Measurements from ENCODE around the gene SMAD3.
A peak's percentile ranks its signal among the peaks of the same experiment; 100 is the strongest.

The SMAD3 gene

GRCh38 chr15:67043939-67044771 is 21.2 kb upstream of the SMAD3 start:
- Histone ChIP-seq H3K9me3 (ENCODE audit: control insufficient read depth, insufficient read depth, low read depth, low read length) (no peaks in the 10 kb centered on the region), H3K4me1 (ENCODE audit: control insufficient read depth, insufficient read depth, low read length) (peaks cover 21% of the 10 kb centered on the region; the same call in 1 of the 2 replicates), H3K36me3 (ENCODE audit: control insufficient read depth in 2 of 2, insufficient read depth in 1 of 2, low read length in 2 of 2) (no peaks in the 10 kb centered on the region), H3K27ac (ENCODE audit: extremely low read depth, low read depth, low read length) (no peak overlapping the region), H3K4me3 (ENCODE audit: low read depth, low read length) (no peak overlapping the region)
- TF ChIP-seq ZNF629 (tag by site-specific recombination; IDR thresholded peaks at IDR 0.05), result peak; percentile 61; the same call in 1 of the 2 replicates
- TF ChIP-seq ZNF18 (tag by site-specific recombination; IDR thresholded peaks at IDR 0.05), result no peak
- no peak for TF ChIP-seq ZNF132 (tag by site-specific recombination; IDR thresholded peaks at IDR 0.05; ENCODE audit: borderline replicate concordance)
- peak; percentile 15; the same call in 1 of the 2 replicates for TF ChIP-seq ZFHX2 (tag by site-specific recombination; conservative IDR thresholded peaks at IDR 0.05)
- TF ChIP-seq ZNF777 (tag by site-specific recombination; IDR thresholded peaks at IDR 0.05; ENCODE audit: borderline replicate concordance), result no peak
- no peak for TF ChIP-seq PRDM1 (tag by site-specific recombination; IDR thresholded peaks at IDR 0.05)
- TF ChIP-seq, protein P1, sequence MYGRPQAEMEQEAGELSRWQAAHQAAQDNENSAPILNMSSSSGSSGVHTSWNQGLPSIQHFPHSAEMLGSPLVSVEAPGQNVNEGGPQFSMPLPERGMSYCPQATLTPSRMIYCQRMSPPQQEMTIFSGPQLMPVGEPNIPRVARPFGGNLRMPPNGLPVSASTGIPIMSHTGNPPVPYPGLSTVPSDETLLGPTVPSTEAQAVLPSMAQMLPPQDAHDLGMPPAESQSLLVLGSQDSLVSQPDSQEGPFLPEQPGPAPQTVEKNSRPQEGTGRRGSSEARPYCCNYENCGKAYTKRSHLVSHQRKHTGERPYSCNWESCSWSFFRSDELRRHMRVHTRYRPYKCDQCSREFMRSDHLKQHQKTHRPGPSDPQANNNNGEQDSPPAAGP (tag by site-specific recombination; IDR thresholded peaks at IDR 0.05), result peak; percentile 77; the same call in 1 of the 2 replicates
- TF ChIP-seq, protein P2, sequence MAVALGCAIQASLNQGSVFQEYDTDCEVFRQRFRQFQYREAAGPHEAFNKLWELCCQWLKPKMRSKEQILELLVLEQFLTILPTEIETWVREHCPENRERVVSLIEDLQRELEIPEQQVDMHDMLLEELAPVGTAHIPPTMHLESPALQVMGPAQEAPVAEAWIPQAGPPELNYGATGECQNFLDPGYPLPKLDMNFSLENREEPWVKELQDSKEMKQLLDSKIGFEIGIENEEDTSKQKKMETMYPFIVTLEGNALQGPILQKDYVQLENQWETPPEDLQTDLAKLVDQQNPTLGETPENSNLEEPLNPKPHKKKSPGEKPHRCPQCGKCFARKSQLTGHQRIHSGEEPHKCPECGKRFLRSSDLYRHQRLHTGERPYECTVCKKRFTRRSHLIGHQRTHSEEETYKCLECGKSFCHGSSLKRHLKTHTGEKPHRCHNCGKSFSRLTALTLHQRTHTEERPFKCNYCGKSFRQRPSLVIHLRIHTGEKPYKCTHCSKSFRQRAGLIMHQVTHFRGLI (tag by site-specific recombination; IDR thresholded peaks at IDR 0.05), result peak; percentile 91
- TF ChIP-seq ZNF184 (tag by site-specific recombination; IDR thresholded peaks at IDR 0.05), result peak; percentile 56; the same call in 1 of the 2 replicates
- peak; percentile 86 for TF ChIP-seq WT1 (tag by site-specific recombination; IDR thresholded peaks at IDR 0.05)
- TF ChIP-seq, protein P3, sequence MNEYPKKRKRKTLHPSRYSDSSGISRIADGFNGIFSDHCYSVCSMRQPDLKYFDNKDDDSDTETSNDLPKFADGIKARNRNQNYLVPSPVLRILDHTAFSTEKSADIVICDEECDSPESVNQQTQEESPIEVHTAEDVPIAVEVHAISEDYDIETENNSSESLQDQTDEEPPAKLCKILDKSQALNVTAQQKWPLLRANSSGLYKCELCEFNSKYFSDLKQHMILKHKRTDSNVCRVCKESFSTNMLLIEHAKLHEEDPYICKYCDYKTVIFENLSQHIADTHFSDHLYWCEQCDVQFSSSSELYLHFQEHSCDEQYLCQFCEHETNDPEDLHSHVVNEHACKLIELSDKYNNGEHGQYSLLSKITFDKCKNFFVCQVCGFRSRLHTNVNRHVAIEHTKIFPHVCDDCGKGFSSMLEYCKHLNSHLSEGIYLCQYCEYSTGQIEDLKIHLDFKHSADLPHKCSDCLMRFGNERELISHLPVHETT (tag by site-specific recombination; IDR thresholded peaks at IDR 0.05), result 0 out of 2 replicates have a peak, but pooled peaks have one; percentile 66
- peak; percentile 20; the same call in 1 of the 2 replicates for TF ChIP-seq ZNF600 (tag by site-specific recombination; IDR thresholded peaks at IDR 0.05)
- POLR2A ChIA-PET, result interaction anchor here (0.7 kb wide), 1 partner anchor 134 kb away, joined by 4 read pairs; no protein-coding TSS in a partner anchor
- CTCF ChIA-PET, result interaction anchor here (0.6 to 1.1 kb wide), 2 partner anchors 21 to 26 kb away, joined by 3 read pairs; no protein-coding TSS in a partner anchor

DNA sequence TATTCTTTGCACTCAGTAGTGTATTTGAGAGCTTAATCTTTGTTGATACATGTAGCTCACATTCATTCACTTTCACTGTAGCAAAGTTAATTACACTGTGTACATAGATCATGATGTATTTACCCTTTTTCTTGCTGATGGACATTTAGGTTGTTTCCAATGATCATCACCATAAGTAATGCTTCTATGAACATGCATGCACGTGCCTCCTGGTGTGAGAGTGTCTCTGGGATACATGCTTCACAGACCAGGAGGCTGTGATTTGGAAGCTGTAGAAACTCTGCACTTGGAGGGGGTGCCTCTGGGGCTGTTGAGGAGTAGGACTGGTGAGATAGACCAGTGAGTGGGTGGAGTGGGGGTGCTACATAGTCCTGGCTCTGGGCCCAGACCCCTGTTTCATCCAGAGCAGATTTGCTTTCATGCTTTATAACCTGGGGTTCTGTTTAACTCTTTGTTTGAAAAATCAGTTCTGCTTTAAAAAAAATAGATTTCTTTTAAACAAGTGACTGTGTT is 18.2 kb upstream of the SMAD3 start:
- CTCF ChIA-PET, result interaction anchor here (0.6 kb wide), 1 partner anchor 856 kb away, joined by 3 read pairs; no protein-coding TSS in a partner anchor
- H3K27ac ChIP-seq (ENCODE audit: extremely low read depth, low read depth, low read length), result no peak overlapping the region
- no peaks in the 10 kb centered on the region for H3K9me3 ChIP-seq (ENCODE audit: control insufficient read depth, insufficient read depth, low read depth, low read length)
- POLR2A ChIA-PET, result interaction anchor here (0.6 to 0.7 kb wide), 2 partner anchors 33 to 207 kb away, joined by 3 to 5 read pairs; no protein-coding TSS in a partner anchor
- peaks cover 30% of the 10 kb centered on the region for H3K4me1 ChIP-seq (ENCODE audit: control insufficient read depth, insufficient read depth, low read length)
- no peak for TF ChIP-seq ZBTB10 (tag by site-specific recombination; IDR thresholded peaks at IDR 0.05)
- TF ChIP-seq ZNF658 (tag by site-specific recombination; IDR thresholded peaks at IDR 0.05), result no peak
- peak; percentile 81 for TF ChIP-seq ZFHX2 (tag by site-specific recombination; conservative IDR thresholded peaks at IDR 0.05)
- TF ChIP-seq ZNF76 (tag by site-specific recombination; IDR thresholded peaks at IDR 0.05; ENCODE audit: borderline replicate concordance, low read depth), result no peak
- no peak for TF ChIP-seq ZNF747 (tag by site-specific recombination; IDR thresholded peaks at IDR 0.05)
- no peak for TF ChIP-seq ZBTB20 (tag by site-specific recombination; IDR thresholded peaks at IDR 0.05)
- no peak for TF ChIP-seq ZNF112 (tag by site-specific recombination; IDR thresholded peaks at IDR 0.05)
- TF ChIP-seq ZNF121 (tag by site-specific recombination; IDR thresholded peaks at IDR 0.05), result no peak
- TF ChIP-seq EGR2 (tag by site-specific recombination; IDR thresholded peaks at IDR 0.05; ENCODE audit: low read depth), result peak; percentile 64; the same call in 1 of the 2 replicates
- TF ChIP-seq ZNF514 (tag by site-specific recombination; IDR thresholded peaks at IDR 0.05), result no peak
- no peaks in the 10 kb centered on the region for H3K36me3 ChIP-seq (ENCODE audit: control insufficient read depth in 2 of 2, insufficient read depth in 1 of 2, low read length in 2 of 2)
- H3K4me3 ChIP-seq (ENCODE audit: low read depth, low read length), result no peak overlapping the region
